Duodenal mucosa (tissue), 2 donors: ENCODE measurements around the gene STIM1.

ENCODE experiments used
- H3K27ac ChIP-seq: one replicate; pipeline ENCODE4 v1.7.0; 2013; ENCODE audit warnings: low read depth, low read length
- H3K27me3 ChIP-seq, 2 donors: one replicate each; pipeline ENCODE4 v1.7.0; 2013; ENCODE audit warnings: low read length in 2 of 2, control low read depth in 1 of 2; ENCODE audit not compliant: insufficient read depth in 2 of 2, control insufficient read depth in 1 of 2
- H3K36me3 ChIP-seq, 2 donors: one replicate each; pipeline ENCODE4 v1.7.0; 2013; ENCODE audit warnings: low read length in 2 of 2, control low read depth in 1 of 2; ENCODE audit not compliant: insufficient read depth in 2 of 2, control insufficient read depth in 1 of 2
- H3K4me1 ChIP-seq, 2 donors: one replicate each; pipeline ENCODE4 v1.7.0; 2013; ENCODE audit warnings: low read length in 2 of 2, control low read depth in 1 of 2; ENCODE audit not compliant: insufficient read depth in 2 of 2, control insufficient read depth in 1 of 2
- H3K4me3 ChIP-seq, 2 donors: one replicate each; pipeline ENCODE4 v1.7.0; 2013; ENCODE audit warnings: low read length in 2 of 2, low read depth in 1 of 2
- H3K9ac ChIP-seq, 2 donors: one replicate each; pipeline ENCODE4 v1.7.0; 2013; ENCODE audit warnings: low read length in 2 of 2, low read depth in 1 of 2
- H3K9me3 ChIP-seq, 2 donors: one replicate each; pipeline ENCODE4 v1.7.0; 2013; ENCODE audit warnings: low read length in 2 of 2, control low read depth in 1 of 2; ENCODE audit not compliant: control insufficient read depth in 1 of 2

The STIM1 gene

GRCh38 chr11:3879967-3880542 is 24.6 kb downstream of the STIM1 start:
- Histone ChIP-seq H3K4me1 (peaks cover 35 to 36% of the 10 kb centered on the region in 2 donors), H3K9me3 (no peaks in the 10 kb centered on the region), H3K27me3 (no peaks in the 10 kb centered on the region), H3K9ac (peak overlapping the region in 1 of 2 donors; percentile 19), H3K4me3 (peak overlapping the region in 1 of 2 donors; percentile 2), H3K36me3 (no peaks in the 10 kb centered on the region), H3K27ac (no peak overlapping the region)

- Histone ChIP-seq H3K4me1 (peaks cover 35 to 36% of the 10 kb centered on the region in 2 donors), H3K36me3 (no peaks in the 10 kb centered on the region), H3K4me3 (no peak overlapping the region), H3K9ac (peak overlapping the region in 1 of 2 donors; percentile 19), H3K27me3 (no peaks in the 10 kb centered on the region), H3K9me3 (no peaks in the 10 kb centered on the region), H3K27ac (no peak overlapping the region)
Measured at GRCh38 chr11:3880724-3881123, 25.3 kb downstream of the STIM1 start.

- no peak overlapping the region for H3K27ac ChIP-seq
- no peaks in the 10 kb centered on the region for H3K27me3 ChIP-seq
- H3K4me1 ChIP-seq = peaks cover 27 to 28% of the 10 kb centered on the region in 2 donors
- no peaks in the 10 kb centered on the region for H3K36me3 ChIP-seq
- no peak overlapping the region for H3K9ac ChIP-seq
- H3K4me3 ChIP-seq = no peak overlapping the region
- H3K9me3 ChIP-seq = no peaks in the 10 kb centered on the region
Measured at GRCh38 chr11:3882655-3883054, 27.2 kb downstream of the STIM1 start.

GRCh38 chr11:3885855-3886254 is 30.4 kb downstream of the STIM1 start:
- H3K4me1 ChIP-seq = peaks cover under 1 to 1% of the 10 kb centered on the region in 2 donors
- H3K9ac ChIP-seq = no peak overlapping the region
- no peak overlapping the region for H3K4me3 ChIP-seq
- H3K36me3 ChIP-seq = no peaks in the 10 kb centered on the region
- no peaks in the 10 kb centered on the region for H3K9me3 ChIP-seq
- no peak overlapping the region for H3K27ac ChIP-seq
- no peaks in the 10 kb centered on the region for H3K27me3 ChIP-seq

- Histone ChIP-seq H3K9me3 (no peaks in the 10 kb centered on the region), H3K4me1 (no peaks in the 10 kb centered on the region), H3K27me3 (no peaks in the 10 kb centered on the region), H3K4me3 (no peak overlapping the region), H3K27ac (no peak overlapping the region), H3K9ac (no peak overlapping the region), H3K36me3 (no peaks in the 10 kb centered on the region)
Measured at GRCh38 chr11:3886985-3887384, 31.5 kb downstream of the STIM1 start.

GRCh38 chr11:3888876-3889275 is 33.4 kb downstream of the STIM1 start:
- no peak overlapping the region for H3K9ac ChIP-seq
- no peaks in the 10 kb centered on the region for H3K9me3 ChIP-seq
- no peaks in the 10 kb centered on the region for H3K36me3 ChIP-seq
- H3K4me1 ChIP-seq = no peaks in the 10 kb centered on the region
- H3K27me3 ChIP-seq = no peaks in the 10 kb centered on the region
- no peak overlapping the region for H3K4me3 ChIP-seq
- no peak overlapping the region for H3K27ac ChIP-seq

GRCh38 chr11:3890014-3890413 is 34.5 kb downstream of the STIM1 start:
- Histone ChIP-seq H3K36me3 (no peaks in the 10 kb centered on the region), H3K27me3 (no peaks in the 10 kb centered on the region), H3K4me1 (peaks cover 0 to 3% of the 10 kb centered on the region in 2 donors), H3K9ac (no peak overlapping the region), H3K9me3 (no peaks in the 10 kb centered on the region), H3K27ac (no peak overlapping the region), H3K4me3 (no peak overlapping the region)

- Histone ChIP-seq H3K4me1 (peaks cover 0 to 3% of the 10 kb centered on the region in 2 donors), H3K27me3 (no peaks in the 10 kb centered on the region), H3K4me3 (no peak overlapping the region), H3K9me3 (no peaks in the 10 kb centered on the region), H3K27ac (no peak overlapping the region), H3K9ac (no peak overlapping the region), H3K36me3 (no peaks in the 10 kb centered on the region)
Measured at GRCh38 chr11:3890806-3891205, 35.3 kb downstream of the STIM1 start.

GRCh38 chr11:3891751-3892150 is 36.3 kb downstream of the STIM1 start:
- H3K4me1 ChIP-seq = peaks cover 0 to 3% of the 10 kb centered on the region in 2 donors
- H3K36me3 ChIP-seq = no peaks in the 10 kb centered on the region
- H3K27me3 ChIP-seq = no peaks in the 10 kb centered on the region
- no peak overlapping the region for H3K27ac ChIP-seq
- no peak overlapping the region for H3K4me3 ChIP-seq
- H3K9me3 ChIP-seq = no peaks in the 10 kb centered on the region
- H3K9ac ChIP-seq = no peak overlapping the region

- no peaks in the 10 kb centered on the region for H3K9me3 ChIP-seq
- peaks cover 0 to 3% of the 10 kb centered on the region in 2 donors for H3K4me1 ChIP-seq
- H3K36me3 ChIP-seq = no peaks in the 10 kb centered on the region
- no peak overlapping the region for H3K27ac ChIP-seq
- H3K27me3 ChIP-seq = no peaks in the 10 kb centered on the region
- no peak overlapping the region for H3K4me3 ChIP-seq
- no peak overlapping the region for H3K9ac ChIP-seq
Measured at GRCh38 chr11:3892156-3892555, 36.7 kb downstream of the STIM1 start.

- Histone ChIP-seq H3K36me3 (no peaks in the 10 kb centered on the region), H3K9me3 (no peaks in the 10 kb centered on the region), H3K27ac (no peak overlapping the region), H3K9ac (no peak overlapping the region), H3K4me1 (peaks cover 0 to 3% of the 10 kb centered on the region in 2 donors), H3K4me3 (no peak overlapping the region), H3K27me3 (no peaks in the 10 kb centered on the region)
Measured at GRCh38 chr11:3893311-3893710, 37.8 kb downstream of the STIM1 start.
